Stimulated activated effector memory CD8-positive, alpha-beta T cell treated with anti-CD3 and anti-CD28 coated beads, Interleukin-12 subunit alpha, Interleukin-12 subunit beta, amount 100 ng/mL, for 72 hours (primary cell): Measurements from ENCODE around the gene WSB1.

Experiments
- ATAC-seq: fragments of 150-1000 bp; cut with Tn5 transposase; 2 replicates; pipeline ENCODE4 v1.10.0; 2021
- DNase-seq, 2 donors: peaks; one replicate each; pipeline ENCODE4 v3.0.0; 2021 to 2022; ENCODE audit warnings: low spot score in 2 of 2
- H3K27ac Mint-ChIP-seq: one replicate; pipeline ENCODE4 v1.8.0; 2022; ENCODE audit warnings: mild to moderate bottlenecking, mixed read lengths
- H3K36me3 Mint-ChIP-seq: one replicate; pipeline ENCODE4 v1.8.0; 2022; ENCODE audit warnings: mild to moderate bottlenecking, mixed read lengths
- H3K4me1 Mint-ChIP-seq: one replicate; pipeline ENCODE4 v1.8.0; 2022; ENCODE audit warnings: mixed read lengths
- H3K4me3 Mint-ChIP-seq: one replicate; pipeline ENCODE4 v1.8.0; 2022; ENCODE audit warnings: mild to moderate bottlenecking, mixed read lengths
- H3K9me3 Mint-ChIP-seq: one replicate; pipeline ENCODE4 v1.8.0; 2022; ENCODE audit warnings: mixed read lengths

Gene WSB1

GRCh38 chr17:27290916-27291598, 2.9 kb upstream of the WSB1 start:
- H3K4me1 Mint-ChIP-seq: peaks cover 26% of the 10 kb centered on the region
- H3K27ac Mint-ChIP-seq: no peak overlapping the region
- DNase-seq: no peak
- H3K4me3 Mint-ChIP-seq: no peak overlapping the region
- no peak for ATAC-seq
- no peaks in the 10 kb centered on the region for H3K9me3 Mint-ChIP-seq
- H3K36me3 Mint-ChIP-seq: peaks cover 25% of the 10 kb centered on the region

GRCh38 chr17:27293359-27293897, 486 bp upstream of the WSB1 start:
- peak; percentile 7 to 56 for DNase-seq
- H3K27ac Mint-ChIP-seq: peak overlapping the region; percentile 99

DNA sequence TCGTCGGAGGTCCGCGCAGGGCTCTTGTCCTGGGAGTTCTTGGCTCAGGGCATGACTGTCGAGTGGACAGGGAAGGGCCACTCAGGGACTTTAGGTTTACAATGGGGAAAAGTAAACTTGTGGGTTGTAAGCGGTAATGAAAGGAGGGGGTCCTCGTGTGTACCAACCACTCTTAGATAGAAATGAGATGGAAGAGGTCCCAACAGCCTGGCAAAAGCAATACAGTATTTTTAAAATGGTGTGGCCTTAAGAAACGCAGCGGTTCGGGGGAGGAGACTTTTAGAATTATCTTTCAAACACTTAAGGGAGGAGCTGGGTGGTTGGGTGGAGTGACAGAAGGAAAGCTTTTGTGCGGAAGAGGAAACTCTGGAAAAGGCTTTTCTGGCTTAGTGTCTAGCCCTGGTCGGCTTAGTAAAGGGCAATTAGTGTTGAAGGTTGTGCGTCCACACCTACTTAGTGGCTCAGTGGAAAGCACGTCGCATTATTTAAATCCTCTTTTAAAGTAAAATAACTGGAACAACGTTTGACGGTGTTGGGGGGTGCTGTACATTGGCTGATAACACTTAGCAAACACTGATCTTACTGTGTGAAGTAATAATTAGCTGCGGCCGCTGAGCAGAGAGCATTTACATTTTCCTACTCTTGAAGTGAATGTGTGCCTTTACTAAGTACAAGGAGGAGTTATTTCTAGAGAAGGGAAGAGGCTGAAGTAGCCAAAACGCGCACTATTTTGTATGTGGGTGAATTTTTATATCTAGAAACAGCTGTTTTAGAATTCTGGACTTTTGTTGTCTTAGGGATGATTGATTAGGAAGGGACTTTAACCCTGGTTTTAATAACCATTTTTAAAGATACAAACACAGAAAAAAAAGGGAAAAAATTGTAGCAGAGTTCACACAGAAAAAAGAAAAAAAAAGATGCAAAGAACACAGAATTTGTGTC, 1.0 kb downstream of the WSB1 start:
- H3K4me1 Mint-ChIP-seq: peaks cover 45% of the 10 kb centered on the region
- no peaks in the 10 kb centered on the region for H3K9me3 Mint-ChIP-seq
- peaks cover 60% of the 10 kb centered on the region for H3K36me3 Mint-ChIP-seq
- peak overlapping the region; percentile 99 for H3K4me3 Mint-ChIP-seq
- peak overlapping the region; percentile 99 for H3K27ac Mint-ChIP-seq
- peak in 1 of 2 donors; percentile 7 for DNase-seq
- ATAC-seq: peak; percentile 71

More at GRCh38 chr17:27293359-27293897, 486 bp upstream of the WSB1 start:
- Mint-ChIP-seq H3K36me3 (peaks cover 48% of the 10 kb centered on the region), H3K9me3 (no peaks in the 10 kb centered on the region), H3K4me1 (peaks cover 37% of the 10 kb centered on the region), H3K4me3 (peak overlapping the region; percentile 99)
- no peak for ATAC-seq

- no peak for DNase-seq
These were observed 2.0 kb downstream of the WSB1 start for GRCh38 chr17:27295945-27296344.

DNA sequence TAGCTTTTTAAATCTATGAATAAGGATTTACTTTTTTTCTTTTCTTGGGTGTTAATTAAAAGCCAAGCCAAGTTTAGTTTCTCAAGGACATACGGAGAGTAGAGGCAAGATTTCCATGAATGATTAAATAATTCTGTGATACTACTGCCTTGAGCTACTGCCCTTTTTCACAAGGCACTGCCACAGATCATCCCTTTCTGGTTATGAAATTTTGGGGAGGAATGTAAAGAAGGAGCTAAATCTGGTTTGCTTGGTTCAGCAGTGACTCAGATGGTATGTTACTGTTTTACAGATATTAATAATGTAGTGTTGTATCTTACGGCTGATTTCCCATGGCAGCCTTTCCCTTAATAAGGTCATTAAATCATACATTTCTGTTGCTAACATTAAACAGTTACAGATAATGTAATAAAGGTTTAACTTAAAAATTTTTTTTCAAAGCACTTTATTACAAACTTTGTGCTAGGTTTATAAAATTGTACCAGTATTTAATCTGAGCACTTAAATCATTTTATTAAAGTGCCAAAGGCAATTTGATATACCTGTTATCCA, 2.6 kb downstream of the WSB1 start:
- Mint-ChIP-seq H3K27ac (peak overlapping the region; percentile 99), H3K4me3 (peak overlapping the region; percentile 99), H3K4me1 (peaks cover 42% of the 10 kb centered on the region), H3K9me3 (no peaks in the 10 kb centered on the region), H3K36me3 (peaks cover 73% of the 10 kb centered on the region)
- DNase-seq (no peak), ATAC-seq (no peak)

More at GRCh38 chr17:27295945-27296344, 2.0 kb downstream of the WSB1 start:
- peak overlapping the region; percentile 99 for H3K27ac Mint-ChIP-seq
- peaks cover 42% of the 10 kb centered on the region for H3K4me1 Mint-ChIP-seq
- no peaks in the 10 kb centered on the region for H3K9me3 Mint-ChIP-seq
- peaks cover 68% of the 10 kb centered on the region for H3K36me3 Mint-ChIP-seq
- H3K4me3 Mint-ChIP-seq: peak overlapping the region; percentile 99
- no peak for ATAC-seq

DNA sequence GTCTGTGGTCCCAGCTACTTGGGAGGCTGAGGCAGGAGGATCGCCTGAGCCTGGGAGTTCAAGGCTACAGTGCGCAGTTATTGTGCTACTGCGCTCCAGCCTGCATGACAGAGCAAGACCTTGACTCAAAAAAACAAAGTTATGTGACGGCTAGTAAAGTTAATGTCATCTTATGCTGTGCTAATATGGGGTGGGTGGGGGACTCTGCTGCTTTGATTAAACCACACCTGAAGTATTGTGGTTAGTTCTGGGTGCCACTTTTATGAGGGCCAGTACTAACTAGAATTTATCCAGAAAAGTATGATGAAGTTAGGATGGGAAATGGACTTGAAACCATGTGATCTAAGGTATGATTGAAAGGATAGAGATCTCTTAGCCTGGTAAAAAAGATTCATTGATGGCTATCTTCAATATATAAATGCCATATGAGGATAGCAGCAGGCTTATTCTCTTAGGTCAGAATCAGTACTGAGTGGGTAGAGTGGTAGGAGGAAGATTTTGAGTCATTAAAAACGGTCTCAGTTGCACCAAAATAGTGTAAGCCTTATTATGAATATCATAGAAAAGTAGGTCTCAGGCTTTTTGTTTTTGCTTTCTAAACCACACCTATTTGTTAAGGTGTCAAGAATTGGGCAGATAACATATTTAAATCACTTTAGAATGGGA, 5.6 kb downstream of the WSB1 start:
- no peaks in the 10 kb centered on the region for H3K9me3 Mint-ChIP-seq
- peak overlapping the region; percentile 99 for H3K4me3 Mint-ChIP-seq
- H3K36me3 Mint-ChIP-seq: peaks cover 94% of the 10 kb centered on the region
- peaks cover 44% of the 10 kb centered on the region for H3K4me1 Mint-ChIP-seq
- no peak overlapping the region for H3K27ac Mint-ChIP-seq
- DNase-seq: no peak
- peak; percentile 79 for ATAC-seq

DNA sequence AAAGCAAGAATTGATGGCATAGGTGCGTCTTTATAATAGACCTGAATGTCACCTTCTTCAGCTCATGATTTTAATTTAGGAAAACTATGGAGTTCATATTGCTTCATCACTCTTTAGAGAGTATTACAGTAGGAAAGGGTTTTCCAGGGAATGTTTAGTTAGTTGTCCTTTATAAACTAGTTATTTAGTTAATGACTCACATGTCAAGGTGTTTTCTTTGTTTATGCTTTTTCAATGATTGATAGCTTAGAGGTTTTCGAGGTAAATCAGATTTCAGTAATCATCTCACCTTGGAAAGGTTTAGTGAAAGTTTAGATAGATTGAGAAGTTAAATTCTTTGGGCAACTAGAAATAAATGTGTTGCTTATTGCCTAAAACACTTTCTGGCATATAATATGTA, 9.8 kb downstream of the WSB1 start:
- DNase-seq (no peak), ATAC-seq (no peak)
- H3K9me3 Mint-ChIP-seq: no peaks in the 10 kb centered on the region
- no peak overlapping the region for H3K4me3 Mint-ChIP-seq
- H3K27ac Mint-ChIP-seq: no peak overlapping the region
- peaks cover 22% of the 10 kb centered on the region for H3K4me1 Mint-ChIP-seq
- peaks cover 94% of the 10 kb centered on the region for H3K36me3 Mint-ChIP-seq

DNA sequence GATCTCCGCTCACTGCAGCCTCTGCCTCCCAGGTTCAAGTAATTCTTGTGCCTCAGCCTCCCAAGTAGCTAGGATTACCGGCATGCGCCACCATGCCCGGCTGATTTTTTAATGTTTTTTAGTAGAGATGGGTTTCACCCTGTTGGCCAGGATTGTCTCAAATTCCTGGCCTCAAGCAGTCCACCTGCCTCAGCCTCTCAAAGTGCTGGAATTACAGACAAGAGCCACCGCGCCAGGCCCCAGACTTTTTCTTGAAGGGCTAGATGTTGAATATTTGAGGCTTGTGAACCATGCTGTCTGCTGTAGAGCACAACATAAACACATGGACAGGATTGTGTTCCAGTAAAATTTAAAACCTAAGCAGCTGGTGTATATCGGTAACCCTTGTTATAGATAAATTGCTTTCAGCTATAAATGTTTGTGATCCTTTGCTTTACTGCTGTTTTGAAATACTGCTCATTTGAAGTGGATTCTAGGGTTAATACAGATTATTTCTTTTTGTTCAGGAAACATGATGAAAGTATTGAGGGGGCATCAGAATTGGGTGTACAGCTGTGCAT, 12.4 kb downstream of the WSB1 start:
- DNase-seq: no peak
- H3K4me1 Mint-ChIP-seq: peaks cover 12% of the 10 kb centered on the region
- no peak for ATAC-seq
- H3K27ac Mint-ChIP-seq: no peak overlapping the region
- no peak overlapping the region for H3K4me3 Mint-ChIP-seq
- H3K9me3 Mint-ChIP-seq: no peaks in the 10 kb centered on the region
- H3K36me3 Mint-ChIP-seq: peaks cover 100% of the 10 kb centered on the region

GRCh38 chr17:27310565-27311110, 16.7 kb downstream of the WSB1 start:
- peaks cover 100% of the 10 kb centered on the region for H3K36me3 Mint-ChIP-seq
- ATAC-seq (no peak), DNase-seq (no peak)
- no peaks in the 10 kb centered on the region for H3K9me3 Mint-ChIP-seq
- H3K4me3 Mint-ChIP-seq: no peak overlapping the region
- no peak overlapping the region for H3K27ac Mint-ChIP-seq
- no peaks in the 10 kb centered on the region for H3K4me1 Mint-ChIP-seq

DNA sequence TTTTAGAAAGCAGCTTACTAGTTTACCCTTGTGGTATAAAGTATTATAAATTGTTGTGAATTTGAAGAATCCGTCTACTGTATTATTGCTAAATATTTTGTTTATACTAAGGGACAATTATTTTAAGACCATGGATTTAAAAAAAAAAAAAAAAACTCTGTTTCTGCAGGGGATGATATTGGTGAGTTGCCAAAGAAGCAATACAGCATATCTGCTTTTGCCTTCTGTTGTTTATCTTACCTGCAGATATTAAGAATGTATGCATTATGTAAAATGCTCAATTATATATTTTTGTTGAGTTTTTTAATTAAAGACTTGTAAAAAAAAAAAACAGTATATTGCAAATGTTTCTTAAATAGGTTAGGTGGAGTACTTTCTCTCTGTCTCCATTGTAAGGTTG, 19.4 kb downstream of the WSB1 start:
- Mint-ChIP-seq H3K9me3 (no peaks in the 10 kb centered on the region), H3K4me3 (no peak overlapping the region), H3K4me1 (no peaks in the 10 kb centered on the region), H3K27ac (no peak overlapping the region), H3K36me3 (peaks cover 100% of the 10 kb centered on the region)
- DNase-seq (no peak), ATAC-seq (no peak)

DNA sequence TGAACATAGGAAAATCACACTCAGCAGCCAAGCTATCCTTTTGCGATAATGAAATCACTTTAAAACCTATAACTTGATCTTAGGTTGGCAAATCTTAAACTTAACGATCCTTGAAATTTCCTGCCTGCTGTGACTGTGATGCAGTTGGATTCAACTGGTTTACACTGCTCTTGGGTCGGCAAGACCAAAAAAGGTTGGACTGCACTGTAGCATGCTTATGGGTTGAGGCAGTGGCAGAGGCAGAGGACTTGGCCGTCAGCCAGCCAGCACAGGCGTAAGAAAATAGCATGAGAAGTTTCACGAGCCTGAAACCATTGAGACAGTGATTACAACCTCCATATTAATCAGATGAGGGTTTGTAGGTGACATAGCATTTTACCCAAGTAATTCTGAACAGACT, 21.4 kb downstream of the WSB1 start:
- ATAC-seq (no peak), DNase-seq (no peak)
- Mint-ChIP-seq H3K4me3 (no peak overlapping the region), H3K36me3 (peaks cover 97% of the 10 kb centered on the region), H3K9me3 (no peaks in the 10 kb centered on the region), H3K4me1 (peaks cover under 1% of the 10 kb centered on the region), H3K27ac (no peak overlapping the region)

DNA sequence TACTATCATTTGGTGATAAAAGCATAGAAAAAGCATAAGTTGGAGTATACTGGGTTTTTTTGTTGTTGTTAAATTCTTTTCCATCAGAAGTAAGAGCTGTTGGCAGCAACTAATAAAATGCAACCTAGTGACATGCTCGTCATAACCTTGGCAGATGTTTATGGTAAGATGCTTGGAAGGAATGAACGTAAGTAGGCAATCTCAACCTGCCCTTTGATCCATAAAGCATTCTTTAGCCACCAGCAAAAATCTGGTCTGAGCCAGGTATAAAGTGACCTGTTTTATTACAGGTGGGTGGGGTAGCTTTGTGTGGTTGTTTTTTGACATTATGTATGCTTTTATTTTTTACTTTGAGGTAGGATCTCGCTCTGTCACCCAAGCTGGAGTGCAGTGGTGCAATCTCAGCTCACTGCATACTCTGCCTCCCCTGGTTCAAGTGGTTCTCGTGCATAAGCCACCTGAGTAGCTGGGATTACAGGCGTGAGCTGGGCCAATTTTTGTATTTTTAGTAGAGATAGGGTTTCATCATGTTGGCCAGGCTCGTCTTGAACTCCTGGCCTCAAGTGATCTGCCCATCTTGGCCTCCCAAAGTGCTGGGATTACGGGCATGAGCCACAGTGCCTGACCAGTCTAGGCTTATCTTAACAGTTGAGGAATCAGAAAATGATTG, 22.0 kb downstream of the WSB1 start:
- peaks cover 90% of the 10 kb centered on the region for H3K36me3 Mint-ChIP-seq
- H3K27ac Mint-ChIP-seq: no peak overlapping the region
- no peaks in the 10 kb centered on the region for H3K9me3 Mint-ChIP-seq

DNA sequence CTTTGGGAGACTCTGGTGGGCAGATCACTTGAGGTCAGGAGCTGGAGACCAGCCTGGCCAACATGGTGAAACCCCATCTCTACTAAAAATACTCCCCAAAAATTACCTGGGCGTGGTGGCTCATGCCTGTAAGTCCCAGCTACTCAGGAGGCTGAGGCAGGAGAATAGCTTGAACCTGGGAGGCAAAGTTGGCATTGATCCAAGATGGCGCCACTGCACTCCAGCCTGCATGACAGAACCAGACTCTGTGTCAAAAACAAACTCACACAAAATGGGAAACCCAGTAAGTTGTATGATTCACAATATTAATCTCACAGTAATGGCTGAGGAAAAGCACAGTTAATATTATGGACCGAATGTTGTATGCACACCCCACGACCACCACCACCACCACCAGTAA, 24.3 kb downstream of the WSB1 start:
- no peaks in the 10 kb centered on the region for H3K9me3 Mint-ChIP-seq

More for the DNA sequence above, 22.0 kb downstream of the WSB1 start:
- DNase-seq: peak in 1 of 2 donors; percentile 20
- peaks cover 6% of the 10 kb centered on the region for H3K4me1 Mint-ChIP-seq
- no peak overlapping the region for H3K4me3 Mint-ChIP-seq
- ATAC-seq: no peak

GRCh38 chr17:27318633-27319032, 24.7 kb downstream of the WSB1 start:
- H3K9me3 Mint-ChIP-seq: no peaks in the 10 kb centered on the region
- H3K36me3 Mint-ChIP-seq: peaks cover 63% of the 10 kb centered on the region
- no peak for ATAC-seq
- H3K4me3 Mint-ChIP-seq: no peak overlapping the region
- no peak overlapping the region for H3K27ac Mint-ChIP-seq
- no peak for DNase-seq
- H3K4me1 Mint-ChIP-seq: peaks cover 6% of the 10 kb centered on the region

More for the DNA sequence above, 24.3 kb downstream of the WSB1 start:
- ATAC-seq (no peak), DNase-seq (peak in 1 of 2 donors; percentile 17)
- Mint-ChIP-seq H3K4me1 (peaks cover 6% of the 10 kb centered on the region), H3K27ac (no peak overlapping the region), H3K36me3 (peaks cover 67% of the 10 kb centered on the region), H3K4me3 (no peak overlapping the region)
